HG02678 (cell line): ENCODE measurements around the gene ZGLP1.
A peak's percentile ranks its signal among the peaks of the same experiment; 100 is the strongest.

Experiments used
- ATAC-seq: cut with Tn5 transposase; IDR thresholded peaks from one replicate; pipeline ENCODE4 v1.9.1; 2021; ENCODE audit warnings: mild to moderate bottlenecking, moderate library complexity; ENCODE audit not compliant: unreplicated experiment

Gene ZGLP1

GRCh38 chr19:10295847-10296591 lies 13.6 kb downstream of the ZGLP1 start:
- no peak for ATAC-seq

- ATAC-seq = peak; percentile 47
These were observed 14.2 kb downstream of the ZGLP1 start for GRCh38 chr19:10295305-10295846.

GRCh38 chr19:10294368-10294697 lies 15.3 kb downstream of the ZGLP1 start:
- no peak for ATAC-seq

- ATAC-seq = no peak
These were observed 15.8 kb downstream of the ZGLP1 start for GRCh38 chr19:10293637-10294367.

- no peak for ATAC-seq
These were observed 16.6 kb downstream of the ZGLP1 start for GRCh38 chr19:10292789-10293636.

GRCh38 chr19:10292206-10292788 lies 17.3 kb downstream of the ZGLP1 start:
- peak; percentile 58 for ATAC-seq

- no peak for ATAC-seq
These were observed 17.9 kb downstream of the ZGLP1 start for GRCh38 chr19:10291554-10292205.

GRCh38 chr19:10290876-10291553 lies 18.6 kb downstream of the ZGLP1 start:
- no peak for ATAC-seq

GRCh38 chr19:10290357-10290875 lies 19.2 kb downstream of the ZGLP1 start:
- no peak for ATAC-seq

GRCh38 chr19:10289836-10290356 lies 19.7 kb downstream of the ZGLP1 start, which contains the start of gene ICAM5:
ICAM5 (plus strand) TSS chr19:10289952; CDS start chr19:10290044, 92 bp downstream.
- no peak for ATAC-seq

GRCh38 chr19:10289167-10289835 lies 20.3 kb downstream of the ZGLP1 start:
- ATAC-seq = no peak

GRCh38 chr19:10288662-10289166 lies 20.9 kb downstream of the ZGLP1 start:
- ATAC-seq = no peak

GRCh38 chr19:10286803-10287737 lies 22.5 kb downstream of the ZGLP1 start, which contains the start of gene ICAM4:
ICAM4 (plus strand) TSS chr19:10286955; CDS start chr19:10287013, 58 bp downstream.
- no peak for ATAC-seq

GRCh38 chr19:10285393-10285792 lies 24.2 kb downstream of the ZGLP1 start:
- ATAC-seq = no peak

- ATAC-seq = no peak
These were observed 24.7 kb downstream of the ZGLP1 start for GRCh38 chr19:10284960-10285278.

GRCh38 chr19:10284065-10284959 lies 25.3 kb downstream of the ZGLP1 start:
- ATAC-seq = no peak
